ENCODE data around the gene PNMA8C. TPM values are rescaled to one million over a fixed set of nuclear protein-coding genes. Genes with fewer than 3 reads are reported as not detected.

Gene PNMA8C
- total and polyA plus RNA-seq, 5 donors = 0.05 to 0.31 (median 0.24) TPM

DNA sequence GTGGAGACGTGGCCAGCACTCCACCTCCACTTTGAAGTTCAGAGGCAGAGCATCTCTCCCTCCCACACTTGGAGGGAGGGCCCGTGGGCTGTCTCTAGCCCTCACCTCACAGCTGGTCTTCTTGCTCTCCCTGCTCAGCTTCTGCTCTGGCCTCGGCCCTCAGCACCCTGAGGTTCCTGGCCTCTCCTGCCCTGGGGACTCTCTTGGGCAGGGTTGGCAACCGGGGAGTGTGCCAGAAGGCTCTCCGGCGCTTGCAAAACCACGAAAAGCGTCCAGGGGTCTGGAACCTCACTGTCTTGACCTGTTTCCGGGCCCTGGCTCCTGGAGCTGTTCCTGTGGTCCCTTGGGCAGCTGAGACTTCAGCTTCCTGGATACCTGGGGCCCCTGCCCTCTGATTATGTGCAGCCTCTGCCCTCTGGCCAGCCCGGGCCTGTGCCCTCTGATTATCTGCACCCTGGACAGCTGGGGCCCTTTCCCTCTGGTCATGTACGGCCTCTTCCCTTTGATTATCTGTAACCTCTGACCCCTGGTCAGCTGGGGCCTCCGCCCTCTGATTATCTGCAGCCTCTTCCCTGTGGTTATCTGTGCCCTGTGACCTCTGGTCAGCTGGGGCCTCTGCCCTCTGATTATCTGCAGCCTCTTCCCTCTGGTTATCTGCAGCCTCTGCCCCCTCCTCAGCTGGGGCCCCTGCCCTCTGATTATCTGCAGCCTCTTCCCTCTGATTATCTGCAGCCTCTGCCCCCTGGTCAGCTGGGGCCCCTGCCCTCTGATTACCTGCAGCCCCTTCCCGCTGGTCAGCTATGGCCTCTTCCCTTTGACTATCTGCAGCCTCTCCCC, 17.4 kb downstream of the PNMA8C start:
- intact Hi-C loops (cut with DNase I) = no loop called here
- Histone ChIP-seq H3K27ac (ENCODE audit: low read length) (peak overlapping the region; percentile 80), H3K4me3 (ENCODE audit: low read length) (peak overlapping the region; percentile 54), H3K9me3 (ENCODE audit: control insufficient read depth, low read length) (no peaks in the 10 kb centered on the region), H3K4me1 (ENCODE audit: control insufficient read depth, insufficient read depth, low read length) (peaks cover 6% of the 10 kb centered on the region), H3K27me3 (ENCODE audit: control insufficient read depth, insufficient read depth) (no peaks in the 10 kb centered on the region)
- DNase-seq = peak in 2 of 3 donors; percentile 60 to 66
- no peak for ATAC-seq
- 50% methylated on average over 13 of the region's 13 CpGs for WGBS

DNA sequence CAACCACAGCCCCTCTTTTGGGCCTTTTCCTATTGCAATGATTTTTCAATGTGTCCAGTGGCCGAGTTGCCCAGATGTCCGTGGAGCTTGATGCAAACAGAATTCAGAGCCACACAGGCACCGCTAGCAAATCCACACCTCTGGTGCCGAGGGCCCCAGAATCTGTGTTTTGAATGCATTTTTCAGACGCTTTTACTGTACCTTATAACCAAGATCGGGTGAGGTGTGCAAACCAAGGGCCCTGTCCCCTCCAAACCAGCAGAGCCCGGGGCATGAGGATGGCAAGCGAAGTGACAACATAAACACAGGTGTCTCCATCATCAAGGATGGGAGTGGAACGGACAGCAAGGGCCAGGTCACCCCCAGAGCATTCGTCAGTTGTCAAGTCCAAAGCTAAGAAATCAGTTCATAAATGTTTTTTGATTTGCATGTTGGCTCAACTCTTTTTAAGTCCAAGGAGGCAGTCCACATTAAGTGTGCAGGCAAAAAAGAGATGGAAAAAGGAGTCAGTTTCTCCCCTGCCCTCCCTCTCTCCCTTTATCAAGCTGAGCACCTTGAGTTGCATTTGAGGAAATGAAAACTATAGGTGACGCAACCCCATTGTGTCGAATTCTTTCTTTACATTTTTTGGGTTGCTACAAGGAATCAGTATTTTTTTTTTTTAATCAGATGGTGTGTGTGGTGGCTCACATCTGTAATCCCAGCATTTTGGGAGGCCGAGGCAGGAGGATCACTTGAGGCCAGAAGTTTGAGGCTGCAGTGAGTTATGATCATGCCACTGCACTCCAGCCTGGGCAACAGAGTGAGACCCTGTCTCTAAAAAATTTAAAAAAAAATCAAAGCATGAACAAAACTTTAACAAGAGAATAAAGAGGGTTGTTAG, 18.3 kb downstream of the PNMA8C start:
- Histone ChIP-seq H3K27ac (ENCODE audit: low read length) (no peak overlapping the region), H3K27me3 (ENCODE audit: control insufficient read depth, insufficient read depth) (no peaks in the 10 kb centered on the region), H3K4me1 (ENCODE audit: control insufficient read depth, insufficient read depth, low read length) (peaks cover 6% of the 10 kb centered on the region), H3K4me3 (ENCODE audit: low read length) (peak overlapping the region; percentile 54), H3K9me3 (ENCODE audit: control insufficient read depth, low read length) (no peaks in the 10 kb centered on the region)
- ATAC-seq (no peak), DNase-seq (no peak)
- intact Hi-C loops (cut with DNase I) = no loop called here
- WGBS = 71% methylated on average over 13 of the region's 13 CpGs

DNA sequence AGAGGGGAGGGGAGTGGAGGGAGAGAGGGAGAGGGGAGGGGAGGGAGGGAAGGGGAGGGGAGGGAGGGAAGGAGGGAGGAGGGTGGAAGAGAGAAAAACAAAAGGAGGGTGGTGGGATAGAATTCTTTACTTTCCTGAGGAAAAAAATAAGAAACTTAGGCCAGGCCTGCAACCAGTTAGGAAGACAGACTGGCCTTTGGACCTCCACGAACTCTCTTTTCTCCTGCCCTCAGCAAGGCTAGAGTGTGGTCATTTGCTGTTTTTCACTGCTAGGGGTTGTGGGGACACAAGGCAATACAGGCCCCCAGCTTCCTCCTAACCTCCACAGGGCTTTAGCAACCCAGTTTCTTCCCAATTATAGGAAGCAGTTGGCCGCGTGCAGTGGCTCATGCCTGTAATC, 19.5 kb downstream of the PNMA8C start:
- Histone ChIP-seq H3K4me3 (ENCODE audit: low read length) (no peak overlapping the region), H3K4me1 (ENCODE audit: control insufficient read depth, insufficient read depth, low read length) (peaks cover 6% of the 10 kb centered on the region), H3K27ac (ENCODE audit: low read length) (peak overlapping the region; percentile 65), H3K27me3 (ENCODE audit: control insufficient read depth, insufficient read depth) (no peaks in the 10 kb centered on the region), H3K9me3 (ENCODE audit: control insufficient read depth, low read length) (no peaks in the 10 kb centered on the region)
- WGBS = 60% methylated on average over 3 of the region's 3 CpGs
- intact Hi-C loops (cut with DNase I) = no loop called here
- ATAC-seq (no peak), DNase-seq (no peak)

DNA sequence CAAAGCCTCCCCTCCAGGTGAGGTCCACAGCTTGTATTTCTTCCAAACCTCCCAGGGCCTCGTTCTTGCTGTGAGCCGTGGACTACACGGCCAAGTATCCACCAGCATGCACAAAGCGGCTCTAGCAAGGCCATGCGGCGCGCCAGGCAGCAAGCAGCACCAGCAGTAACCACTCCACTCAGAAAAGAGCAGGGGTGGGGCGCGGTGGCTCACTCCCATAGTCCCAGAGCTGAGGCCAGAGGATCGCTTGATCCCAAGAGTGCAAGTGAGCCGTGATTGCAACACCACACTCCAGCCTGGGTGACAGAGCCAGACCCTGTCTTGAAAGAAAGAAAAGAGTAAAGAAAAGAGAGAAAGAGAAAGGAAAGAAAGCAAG, 20.1 kb downstream of the PNMA8C start:
- no peak overlapping the region for H3K4me3 ChIP-seq (ENCODE audit: low read length)

DNA sequence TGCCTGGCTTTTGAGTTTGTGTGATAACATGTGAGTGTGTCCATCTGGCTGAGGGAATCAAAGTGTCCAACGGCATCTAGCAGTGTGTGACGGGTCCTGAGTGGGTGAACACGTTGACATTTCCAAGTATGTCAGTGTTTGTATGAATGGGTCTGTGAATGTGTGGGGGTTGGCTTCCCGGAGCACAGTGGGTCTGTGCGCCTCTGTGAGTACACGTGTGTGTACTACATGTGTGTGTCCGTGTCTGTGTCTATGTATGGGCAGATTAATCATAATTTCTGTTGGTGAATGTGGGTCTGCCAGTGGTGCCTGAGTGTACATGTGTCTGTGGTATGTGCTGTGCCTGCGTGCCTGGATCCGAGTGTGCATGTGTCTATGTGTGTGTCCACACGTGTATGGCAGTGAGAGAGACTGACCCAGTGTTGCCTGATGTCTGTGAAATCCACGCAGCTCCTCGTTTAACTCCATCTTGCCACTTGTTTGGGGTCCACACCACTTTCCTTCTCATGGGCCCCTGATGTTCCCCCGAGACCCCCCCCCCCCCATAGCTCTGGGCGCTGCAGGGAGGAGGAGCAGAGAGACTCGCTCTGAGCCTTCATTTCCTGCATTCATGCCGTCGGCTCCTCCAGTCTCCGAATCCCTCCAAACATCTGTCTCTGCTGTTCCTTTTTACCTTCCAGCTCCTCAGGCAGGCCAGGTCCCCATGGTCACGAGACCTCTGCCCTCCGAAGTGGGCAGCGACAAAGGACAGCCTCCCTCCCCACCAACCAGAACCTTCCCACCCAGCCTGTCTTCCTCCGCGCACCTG, 20.7 kb downstream of the PNMA8C start:
- Histone ChIP-seq H3K4me3 (ENCODE audit: low read length) (no peak overlapping the region), H3K4me1 (ENCODE audit: control insufficient read depth, insufficient read depth, low read length) (peaks cover 6% of the 10 kb centered on the region), H3K27me3 (ENCODE audit: control insufficient read depth, insufficient read depth) (no peaks in the 10 kb centered on the region), H3K27ac (ENCODE audit: low read length) (peak overlapping the region; percentile 84), H3K9me3 (ENCODE audit: control insufficient read depth, low read length) (no peaks in the 10 kb centered on the region)
- intact Hi-C loops (cut with DNase I) = no loop called here
- DNase-seq (peak in 1 of 3 donors; percentile 60), ATAC-seq (peak; percentile 5 to 20)
- 14% methylated on average over 22 of the region's 23 CpGs for WGBS

More for the DNA sequence above, 20.1 kb downstream of the PNMA8C start:
- ATAC-seq = peak; percentile 58 to 67
- peak; percentile 85 to 95 (median 92) for DNase-seq
- Histone ChIP-seq H3K4me1 (ENCODE audit: control insufficient read depth, insufficient read depth, low read length) (peaks cover 6% of the 10 kb centered on the region), H3K27me3 (ENCODE audit: control insufficient read depth, insufficient read depth) (no peaks in the 10 kb centered on the region), H3K27ac (ENCODE audit: low read length) (peak overlapping the region; percentile 84), H3K9me3 (ENCODE audit: control insufficient read depth, low read length) (no peaks in the 10 kb centered on the region)
- WGBS = 3% methylated on average over 11 of the region's 11 CpGs
- intact Hi-C loops (cut with DNase I) = no loop called here

DNA sequence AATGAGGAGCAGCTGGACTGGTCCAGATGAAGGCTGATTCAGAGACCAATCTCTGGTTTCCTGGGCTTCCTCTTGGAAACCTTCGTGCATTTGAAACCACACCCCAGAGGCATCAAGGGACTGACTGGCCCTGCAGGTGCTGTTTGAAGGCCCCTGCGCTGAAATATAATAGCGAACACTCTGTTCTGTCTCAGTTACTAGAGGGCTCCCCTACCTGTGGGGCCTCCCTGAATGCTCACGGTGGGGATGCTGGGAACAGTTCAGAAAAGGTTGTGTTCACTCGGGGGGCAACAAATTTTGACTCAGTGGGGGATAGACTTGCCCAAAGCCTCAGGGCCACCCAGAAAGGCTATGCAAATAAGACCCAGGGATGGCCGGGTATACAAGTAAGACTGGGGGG, 21.8 kb downstream of the PNMA8C start:
- DNase-seq (no peak), ATAC-seq (no peak)
- intact Hi-C loops (cut with DNase I) = no loop called here
- peaks cover 6% of the 10 kb centered on the region for H3K4me1 ChIP-seq (ENCODE audit: control insufficient read depth, insufficient read depth, low read length)
- WGBS = 14% methylated on average over 6 of the region's 6 CpGs
- H3K4me3 ChIP-seq (ENCODE audit: low read length) = no peak overlapping the region
- H3K9me3 ChIP-seq (ENCODE audit: control insufficient read depth, low read length) = no peaks in the 10 kb centered on the region
- H3K27me3 ChIP-seq (ENCODE audit: control insufficient read depth, insufficient read depth) = no peaks in the 10 kb centered on the region
- no peak overlapping the region for H3K27ac ChIP-seq (ENCODE audit: low read length)

DNA sequence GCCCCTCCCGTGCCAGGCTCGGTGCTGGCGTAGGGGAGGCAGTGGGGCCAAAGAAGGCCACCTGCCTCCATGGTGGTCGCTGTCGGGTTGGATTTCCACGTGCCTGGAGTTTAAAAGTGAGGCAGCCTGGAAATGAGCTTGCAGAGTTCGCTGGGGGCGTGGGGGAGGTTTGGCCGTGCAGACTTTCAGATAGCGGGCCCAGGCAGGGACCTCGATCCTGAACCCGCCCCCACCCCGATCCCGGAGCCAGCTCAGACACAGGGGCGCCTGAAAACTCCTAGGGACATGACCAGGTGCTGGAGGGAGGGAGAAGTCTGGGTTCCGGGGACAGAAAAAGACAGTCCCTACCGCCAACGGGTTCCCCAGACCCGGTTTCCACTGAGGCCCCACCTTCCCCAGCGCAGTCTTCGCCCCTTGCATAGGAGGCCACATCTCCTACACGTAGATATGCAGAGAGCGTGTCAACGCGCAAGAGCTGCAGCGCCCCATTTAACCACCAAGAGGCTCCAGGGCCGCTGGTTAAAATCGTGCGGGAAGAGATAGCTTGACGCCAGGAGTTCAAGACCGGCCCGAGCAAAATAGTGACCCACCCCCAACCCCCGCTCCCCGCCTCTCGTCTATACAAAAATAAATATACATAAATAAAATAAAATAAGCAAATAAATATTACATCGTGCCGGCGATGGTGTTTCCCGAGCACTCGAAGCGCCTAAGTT, 23.8 kb downstream of the PNMA8C start:
- Histone ChIP-seq H3K4me1 (ENCODE audit: control insufficient read depth, insufficient read depth, low read length) (peaks cover 4% of the 10 kb centered on the region), H3K27me3 (ENCODE audit: control insufficient read depth, insufficient read depth) (no peaks in the 10 kb centered on the region), H3K9me3 (ENCODE audit: control insufficient read depth, low read length) (no peaks in the 10 kb centered on the region), H3K27ac (ENCODE audit: low read length) (peak overlapping the region; percentile 10), H3K4me3 (ENCODE audit: low read length) (peak overlapping the region; percentile 24)
- ATAC-seq (peak; percentile 12 to 22), DNase-seq (peak in 2 of 3 donors; percentile 73 to 75)
- 14% methylated on average over 41 of the region's 41 CpGs for WGBS
- intact Hi-C loops (cut with DNase I) = loop anchor here in 1 of 4 donors (5.0 kb wide), 1 partner anchor 82 kb away; no protein-coding TSS in a partner anchor

DNA sequence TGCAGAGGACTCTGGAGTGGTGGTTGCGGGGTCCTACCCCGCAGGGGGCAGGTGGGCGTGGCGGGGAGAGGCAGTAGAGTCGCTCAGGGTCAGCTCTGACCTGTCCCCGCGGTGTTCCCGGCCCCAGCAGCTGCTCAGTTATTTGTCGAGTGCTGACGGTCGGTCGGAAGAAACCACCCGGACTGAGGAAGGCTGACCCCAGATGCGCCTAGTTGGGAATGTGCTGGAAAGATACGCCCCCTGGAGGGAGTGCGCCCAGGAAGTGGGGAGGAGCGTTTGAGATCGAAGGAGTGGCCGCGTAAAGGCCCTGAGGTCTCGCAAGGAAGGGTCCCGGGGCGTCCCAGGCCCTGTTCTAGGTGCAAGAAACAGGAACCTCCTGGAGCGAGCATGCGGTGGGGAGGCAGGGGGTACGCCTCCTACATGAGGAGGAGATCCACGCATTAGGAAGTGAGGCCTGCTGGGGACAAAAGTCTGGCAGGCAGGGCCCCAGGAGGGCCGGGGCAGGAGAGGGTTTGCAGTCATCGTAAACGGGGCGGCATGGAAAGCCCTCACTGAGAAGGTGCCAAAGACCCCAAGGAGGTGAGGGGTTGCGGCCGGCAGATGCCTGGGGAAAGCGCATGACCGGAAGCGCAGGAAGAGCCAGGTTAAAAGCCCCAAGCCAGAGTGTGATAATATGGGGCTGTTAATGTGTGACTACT, 24.5 kb downstream of the PNMA8C start:
- H3K4me3 ChIP-seq (ENCODE audit: low read length) = peak overlapping the region; percentile 24
- WGBS = 2% methylated on average over 36 of the region's 36 CpGs
- ATAC-seq = peak; percentile 56 to 64
- H3K4me1 ChIP-seq (ENCODE audit: control insufficient read depth, insufficient read depth, low read length) = peaks cover 4% of the 10 kb centered on the region
- intact Hi-C loops (cut with DNase I) = loop anchor here in 1 of 4 donors (5.0 kb wide), 1 partner anchor 83 kb away; no protein-coding TSS in a partner anchor
- DNase-seq = peak; percentile 62 to 90 (median 83)
- H3K9me3 ChIP-seq (ENCODE audit: control insufficient read depth, low read length) = no peaks in the 10 kb centered on the region
- H3K27ac ChIP-seq (ENCODE audit: low read length) = peak overlapping the region; percentile 10
- H3K27me3 ChIP-seq (ENCODE audit: control insufficient read depth, insufficient read depth) = no peaks in the 10 kb centered on the region

DNA sequence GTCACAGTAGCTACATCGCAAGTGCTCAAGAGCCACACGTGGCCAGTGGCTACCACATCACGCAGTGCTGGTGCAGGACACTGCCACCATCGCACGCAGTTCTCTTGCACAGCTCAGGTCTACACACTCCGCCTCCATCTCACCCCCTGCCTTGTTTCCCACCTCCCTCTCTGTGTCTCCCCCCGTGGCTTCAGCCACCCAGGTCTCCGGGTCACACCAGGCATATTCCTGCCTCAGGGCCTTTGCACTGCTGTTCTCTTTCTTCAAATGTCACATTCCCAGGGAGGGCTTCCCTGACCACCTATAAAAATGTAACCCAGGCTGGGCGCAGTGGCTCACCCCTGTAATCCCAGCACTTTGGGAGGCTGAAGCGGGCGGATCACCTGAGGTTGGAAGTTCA, 26.0 kb downstream of the PNMA8C start:
- DNase-seq (peak in 1 of 3 donors; percentile 45), ATAC-seq (no peak)
- Histone ChIP-seq H3K4me1 (ENCODE audit: control insufficient read depth, insufficient read depth, low read length) (no peaks in the 10 kb centered on the region), H3K27ac (ENCODE audit: low read length) (no peak overlapping the region), H3K4me3 (ENCODE audit: low read length) (no peak overlapping the region), H3K9me3 (ENCODE audit: control insufficient read depth, low read length) (no peaks in the 10 kb centered on the region), H3K27me3 (ENCODE audit: control insufficient read depth, insufficient read depth) (no peaks in the 10 kb centered on the region)
- intact Hi-C loops (cut with DNase I) = loop anchor here (2.0 to 5.0 kb wide), 3 partner anchors 84 to 86 kb away; no protein-coding TSS in a partner anchor
- whole genome bisulfite sequencing = 89% methylated on average over 11 of the region's 11 CpGs
